ENCODE measurements around the gene RPS6KC1. TPM values are rescaled to one million over a fixed set of nuclear protein-coding genes. Genes with fewer than 3 reads are reported as not detected.

RPS6KC1 gene
- total RNA-seq, 1 experiment from 2014 or later, result 16.9 TPM

GRCh38 chr1:213055767-213056166, 4.7 kb downstream of the RPS6KC1 start:
- Histone ChIP-seq H3K9me3 (ENCODE audit: control insufficient read depth, low read depth, low read length) (no peaks in the 10 kb centered on the region), H3K23ac (ENCODE audit: insufficient read length, low read depth, low read length) (no peak overlapping the region), H2BK120ac (ENCODE audit: low read depth, low read length, poor library complexity, severe bottlenecking) (no peak overlapping the region), H3T11ph (ENCODE audit: low read length) (no peak overlapping the region), H3K14ac (ENCODE audit: insufficient read depth, low read length) (no peak overlapping the region), H3K4me1 (ENCODE audit: insufficient read depth, low read length) (no peaks in the 10 kb centered on the region; the same call in 1 of the 2 replicates), H4K20me1 (ENCODE audit: control insufficient read depth, insufficient read depth, insufficient read length) (no peaks in the 10 kb centered on the region), H4K8ac (replicated peaks; ENCODE audit: insufficient read length, low read depth, low read length) (no peak overlapping the region), H3K27ac (ENCODE audit: insufficient read length, low read depth, low read length) (no peak overlapping the region), H3K79me2 (ENCODE audit: insufficient read depth, low read length) (peaks cover 2% of the 10 kb centered on the region; the same call in 1 of the 2 replicates), H3K27me3 (ENCODE audit: insufficient read depth, low read length) (no peaks in the 10 kb centered on the region), H2AFZ (ENCODE audit: low read length) (no peak overlapping the region), H4K5ac (ENCODE audit: insufficient read length, low read depth, low read length) (no peak overlapping the region), H3K4me2 (ENCODE audit: insufficient read depth, insufficient read length, low read length) (no peak overlapping the region), H3K23me2 (ENCODE audit: insufficient read length, low read depth, low read length, poor library complexity, severe bottlenecking) (no peaks in the 10 kb centered on the region), H2BK12ac (ENCODE audit: insufficient read length, low read depth, low read length) (no peak overlapping the region), H3K4ac (ENCODE audit: low read depth, low read length) (no peak overlapping the region), H4K91ac (ENCODE audit: insufficient read length, low read depth, low read length) (no peak overlapping the region), H3K9ac (ENCODE audit: extremely low read depth, insufficient read length, low read length) (no peak overlapping the region), H2AK5ac (ENCODE audit: insufficient read length, low read length) (no peak overlapping the region), H3K79me1 (ENCODE audit: insufficient read depth, low read depth, low read length, poor library complexity, severe bottlenecking) (peaks cover 8% of the 10 kb centered on the region), H2BK15ac (ENCODE audit: low read depth, low read length) (no peak overlapping the region), H2BK20ac (ENCODE audit: low read depth, low read length, poor library complexity, severe bottlenecking) (no peak overlapping the region), H3K18ac (ENCODE audit: insufficient read length, low read depth, low read length) (no peak overlapping the region), H3K56ac (ENCODE audit: insufficient read length, low read depth, low read length) (no peak overlapping the region), H2BK5ac (ENCODE audit: insufficient read length, low read length) (no peak overlapping the region)
- Mint-ChIP-seq H3K27me3 (ENCODE audit: low read depth) (no peaks in the 10 kb centered on the region), H3K9me3 (peaks cover 3 to 4% of the 10 kb centered on the region in 2 experiments; a peak in 3 of 5 replicates), H3K4me1 (peaks cover 17 to 21% of the 10 kb centered on the region in 2 experiments), H3K4me3 (no peak overlapping the region), H3K36me3 (ENCODE audit: insufficient read depth in 1 of 3, low read depth in 3 of 3) (peaks cover under 1 to 11% (median 10%) of the 10 kb centered on the region in 3 experiments; a peak in 5 of 7 replicates), H3K27ac (no peak overlapping the region)
- DNase-seq, result no peak
- WGBS (ENCODE audit: extremely low coverage, insufficient read length, low lambda C conversion rate), result no CpG with 5 or more reads among the region's 3 CpGs
- TF ChIP-seq CTCF (conservative IDR thresholded peaks at IDR 0.05), result no peak

All from H9 (cell line).